Kidney (tissue), 14 donors: ENCODE data around the gene ROR1. TPM values are rescaled to one million over a fixed set of nuclear protein-coding genes. Genes with fewer than 3 reads are reported as not detected.

Experiments
- DNase-seq, 5 donors: peaks; one replicate each; pipeline ENCODE4 v3.0.0-alpha.2; 2013 to 2020
- FAIRE-seq: peaks from 2 replicates; lab custom pipeline; 2012; peaks lifted over from hg19 to GRCh38; lab: Jason Lieb, UNC
- H3K27ac ChIP-seq, 2 donors: one replicate each; pipeline ENCODE4 v1.7.0; 2013; ENCODE audit warnings: low read depth in 2 of 2, low read length in 2 of 2, inconsistent platforms in 1 of 2
- H3K27me3 ChIP-seq: one replicate; pipeline ENCODE4 v1.7.1; 2013; ENCODE audit warnings: low read length, inconsistent platforms; ENCODE audit not compliant: control insufficient read depth, insufficient read depth
- H3K36me3 ChIP-seq, 3 donors: one replicate each; pipeline versions ENCODE4 v1.7.0 to v1.7.1; 2013; ENCODE audit warnings: low read length in 3 of 3, control low read depth in 1 of 3, inconsistent platforms in 1 of 3; ENCODE audit not compliant: insufficient read depth in 3 of 3, control insufficient read depth in 2 of 3
- H3K4me1 ChIP-seq, 3 donors: one replicate each; pipeline versions ENCODE4 v1.7.0 to v1.7.1; 2013; ENCODE audit warnings: low read length in 3 of 3, inconsistent platforms in 1 of 3, low read depth in 1 of 3; ENCODE audit not compliant: control insufficient read depth in 2 of 3, insufficient read depth in 2 of 3
- H3K4me3 ChIP-seq, 3 donors: one replicate each; pipeline versions ENCODE4 v1.7.0 to v1.8.1; 2013; ENCODE audit warnings: low read length in 3 of 3, control low read depth in 1 of 3, inconsistent platforms in 1 of 3
- H3K9ac ChIP-seq, 3 donors: one replicate each; pipeline versions ENCODE4 v1.7.0 to v1.7.1; 2013; ENCODE audit warnings: low read length in 3 of 3, control low read depth in 1 of 3, inconsistent platforms in 1 of 3
- H3K9me3 ChIP-seq, 3 donors: one replicate each; pipeline versions ENCODE4 v1.7.0 to v1.7.1; 2013; ENCODE audit warnings: low read length in 3 of 3, control low read depth in 1 of 3, inconsistent platforms in 1 of 3; ENCODE audit not compliant: control insufficient read depth in 2 of 3, insufficient read depth in 1 of 3
- CTCF ChIP-seq: IDR thresholded peaks from 3 replicates; pipeline ENCODE4 v1.5.1; 2012; ENCODE audit warnings: mild to moderate bottlenecking, moderate library complexity, borderline replicate concordance; ENCODE audit not compliant: insufficient read depth; ENCODE audit errors: extremely low read depth
- intact Hi-C: fragments of 100-400 bp; cut with DNase I; formaldehyde crosslinking; loops from one replicate; pipeline ENCODE4 v1.11.1; 2022
- polyA plus RNA-seq: library from polyadenylated mRNA; stranded (reverse); fragments of 350-450 nt; fragmentation: Illumina TruSeq; extraction: RNeasy Lipid Tissue Mini Kit (QIAGEN cat#74804); gene quantifications from one replicate; pipeline ENCODE4 v1.2.3, GENCODE V29; 2014; ENCODE audit warnings: low read depth, low replicate concordance; ENCODE audit not compliant: insufficient read depth
- total RNA-seq: library from RNA; stranded (reverse); fragmentation: NEBNext Ultra II Directional; extraction: Animal tissue kit (Norgen Biotek cat#: 25700); gene quantifications from one replicate; pipeline ENCODE4 v1.2.1, GENCODE V29; 2021
- donor health status: control.
- donor health status: control.
- donor health status: control.
- donor health status: control.
- donor health status: control.
- donor health status: DM: yes; HTN: yes; CAD: no.
- donor health status: Normal renal cell carcinoma (clear cell type).

Gene ROR1
- total and polyA plus RNA-seq, 2 donors from 2014 or later, result 0.77 to 8.0 TPM

DNA sequence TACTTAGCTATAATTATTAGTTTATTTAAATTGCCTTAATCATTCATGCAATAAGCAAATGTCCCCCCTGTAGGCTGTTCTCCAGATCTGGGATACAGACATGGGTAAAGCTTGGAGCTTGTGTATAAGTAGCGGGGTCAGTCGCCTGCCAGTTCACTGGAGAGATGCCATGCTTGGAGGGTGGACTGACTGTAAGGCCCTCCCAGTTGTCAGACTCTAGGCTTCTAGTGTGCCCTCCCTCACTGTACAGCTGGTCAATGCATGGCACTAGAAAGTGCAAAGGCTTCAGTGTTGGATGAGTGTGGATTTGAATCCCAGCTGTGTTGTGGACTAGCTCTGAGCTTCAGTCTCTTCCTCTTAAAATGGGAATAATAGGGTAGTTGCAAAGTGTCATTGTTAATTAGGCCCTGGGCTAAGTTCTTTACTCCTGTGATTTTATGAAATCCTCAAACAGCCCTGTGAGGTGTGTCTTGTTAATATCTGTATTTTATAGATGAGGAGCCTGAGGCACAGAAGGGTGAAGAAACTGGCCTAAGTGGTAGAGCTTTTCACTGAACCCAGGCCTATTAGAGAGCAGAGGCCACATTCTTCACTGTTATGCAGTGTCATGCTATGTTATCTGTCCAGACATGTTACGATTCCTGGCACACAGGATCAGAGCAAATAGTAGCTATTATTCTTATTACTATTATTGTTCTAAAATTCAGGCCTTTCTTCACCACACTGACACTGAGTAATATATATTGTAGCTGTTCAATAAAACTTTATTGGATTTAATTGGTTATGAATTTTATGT lies 85.9 kb downstream of the ROR1 start:
- Histone ChIP-seq H3K9ac (no peak overlapping the region), H3K4me1 (no peaks in the 10 kb centered on the region), H3K9me3 (no peaks in the 10 kb centered on the region), H3K36me3 (no peaks in the 10 kb centered on the region), H3K27me3 (no peaks in the 10 kb centered on the region), H3K4me3 (no peak overlapping the region), H3K27ac (no peak overlapping the region)
- FAIRE-seq (no peak), DNase-seq (no peak)
- intact Hi-C loops, result no loop called here
- no peak for TF ChIP-seq CTCF

GRCh38 chr1:63861052-63861691 lies 87.4 kb downstream of the ROR1 start:
- H3K36me3 ChIP-seq, result no peaks in the 10 kb centered on the region
- H3K9ac ChIP-seq, result no peak overlapping the region
- intact Hi-C loops, result no loop called here
- H3K9me3 ChIP-seq, result no peaks in the 10 kb centered on the region
- H3K27me3 ChIP-seq, result no peaks in the 10 kb centered on the region
- DNase-seq (no peak), FAIRE-seq (no peak)
- H3K4me3 ChIP-seq, result no peak overlapping the region
- H3K27ac ChIP-seq, result no peak overlapping the region
- no peaks in the 10 kb centered on the region for H3K4me1 ChIP-seq
- no peak for TF ChIP-seq CTCF

GRCh38 chr1:63863145-63863544 lies 89.3 kb downstream of the ROR1 start:
- Histone ChIP-seq H3K27me3 (no peaks in the 10 kb centered on the region), H3K27ac (no peak overlapping the region), H3K9ac (no peak overlapping the region), H3K9me3 (no peaks in the 10 kb centered on the region), H3K36me3 (no peaks in the 10 kb centered on the region), H3K4me3 (no peak overlapping the region), H3K4me1 (no peaks in the 10 kb centered on the region)
- TF ChIP-seq CTCF, result no peak
- intact Hi-C loops, result no loop called here
- no peak for DNase-seq
- no peak for FAIRE-seq
